ENCODE results near the gene PHF11.
A peak's percentile ranks its signal among the peaks of the same experiment; 100 is the strongest.

The PHF11 gene

GRCh38 chr13:49495783-49496762, at the start of gene PHF11:
Gene PHF11, plus strand, starts transcription at chr13:49495953. Its CDS starts 49 bp downstream, at chr13:49496002.
- peak; percentile 82 to 92 for DNase-seq

- no peak for DNase-seq
These were observed 49.3 kb upstream of the PHF11 start for GRCh38 chr13:49446473-49446872.

GRCh38 chr13:49448753-49449152, 47.0 kb upstream of the PHF11 start:
- no peak for DNase-seq

- DNase-seq, result no peak
These were observed 45.5 kb upstream of the PHF11 start for GRCh38 chr13:49450105-49450819.

- no peak for DNase-seq
These were observed 42.9 kb upstream of the PHF11 start for GRCh38 chr13:49452725-49453457.

GRCh38 chr13:49453465-49453864, 42.3 kb upstream of the PHF11 start:
- no peak for DNase-seq

- DNase-seq, result no peak
These were observed 41.3 kb upstream of the PHF11 start for GRCh38 chr13:49454388-49455006.

GRCh38 chr13:49455007-49455398, 40.8 kb upstream of the PHF11 start:
- DNase-seq, result no peak

- no peak for DNase-seq
These were observed 39.6 kb upstream of the PHF11 start for GRCh38 chr13:49456156-49456555.

GRCh38 chr13:49457221-49457620, 38.5 kb upstream of the PHF11 start:
- no peak for DNase-seq

GRCh38 chr13:49459580-49459979, 36.2 kb upstream of the PHF11 start:
- no peak for DNase-seq

GRCh38 chr13:49464085-49464484, 31.7 kb upstream of the PHF11 start:
- DNase-seq, result no peak

- DNase-seq, result no peak
These were observed 31.0 kb upstream of the PHF11 start for GRCh38 chr13:49464621-49465325.

GRCh38 chr13:49466292-49466838, 29.4 kb upstream of the PHF11 start:
- no peak for DNase-seq

GRCh38 chr13:49472186-49472585, 23.6 kb upstream of the PHF11 start:
- no peak for DNase-seq

- no peak for DNase-seq
These were observed 19.2 kb upstream of the PHF11 start for GRCh38 chr13:49476529-49476928.

GRCh38 chr13:49481788-49482187, 14.0 kb upstream of the PHF11 start:
- no peak for DNase-seq

- no peak for DNase-seq
These were observed 7.2 kb upstream of the PHF11 start for GRCh38 chr13:49488563-49488962.

GRCh38 chr13:49494645-49495044, 1.1 kb upstream of the PHF11 start:
- DNase-seq, result no peak

- DNase-seq, result peak; percentile 16 to 79
These were observed 1.1 kb downstream of the PHF11 start for GRCh38 chr13:49496837-49497236.

GRCh38 chr13:49497272-49497671, 1.5 kb downstream of the PHF11 start:
- peak in 1 of 2 experiments; percentile 3 for DNase-seq

GRCh38 chr13:49498206-49498605, 2.5 kb downstream of the PHF11 start:
- no peak for DNase-seq

All from stimulated activated CD4-positive, alpha-beta T cell treated with anti-CD3 and anti-CD28 coated beads, Interleukin-4, amount 100 ng/mL, for 4 hours (primary cell).